Thymus (tissue), 11 donors: ENCODE data around the gene TNFRSF1A. TPM values are rescaled to one million over a fixed set of nuclear protein-coding genes. Genes with fewer than 3 reads are reported as not detected.

ENCODE experiments used
- DNase-seq, 9 donors: peaks; one replicate each; pipeline ENCODE4 v3.0.0-alpha.2; 2013; ENCODE audit warnings: low spot score in 9 of 9, low read depth in 6 of 9, missing footprints in 1 of 9
- H3K27ac ChIP-seq, 2 donors: one replicate each; pipeline ENCODE4 v1.5.1; 2013; ENCODE audit warnings: control low read depth in 1 of 2, low read depth in 1 of 2, low read length in 1 of 2, mild to moderate bottlenecking in 1 of 2, moderate library complexity in 1 of 2
- H3K27me3 ChIP-seq, 2 donors: one replicate each; pipeline ENCODE4 v1.5.1; 2013; ENCODE audit warnings: low read length in 1 of 2; ENCODE audit not compliant: control insufficient read depth in 2 of 2, insufficient read depth in 1 of 2
- H3K36me3 ChIP-seq, 2 donors: one replicate each; pipeline ENCODE4 v1.5.1; 2013; ENCODE audit warnings: low read length in 1 of 2, mild to moderate bottlenecking in 1 of 2, moderate library complexity in 1 of 2; ENCODE audit not compliant: control insufficient read depth in 2 of 2, insufficient read depth in 2 of 2
- H3K4me1 ChIP-seq, 2 donors: one replicate each; pipeline ENCODE4 v1.5.1; 2013; ENCODE audit warnings: low read length in 2 of 2; ENCODE audit not compliant: control insufficient read depth in 2 of 2, insufficient read depth in 2 of 2
- H3K4me3 ChIP-seq, 2 donors: one replicate each; pipeline ENCODE4 v1.5.1; 2013; ENCODE audit warnings: low read length in 2 of 2, control low read depth in 1 of 2, mild to moderate bottlenecking in 1 of 2
- H3K9me3 ChIP-seq, 2 donors: one replicate each; pipeline ENCODE4 v1.5.1; 2013; ENCODE audit warnings: low read length in 1 of 2, mild to moderate bottlenecking in 1 of 2; ENCODE audit not compliant: control insufficient read depth in 2 of 2, insufficient read depth in 1 of 2
- WGBS: extraction: QIAGEN DNeasy Blood & Tissue Kit; methylation state at CpG from one replicate; pipeline ENCODE4 v1.1.7; 2013; 5-methylcytosine and 5-hydroxymethylcytosine counted together
- polyA plus RNA-seq: library from polyadenylated mRNA; stranded (reverse); fragments of 200-250 nt; gene quantifications from one replicate; pipeline ENCODE4 v1.2.3, GENCODE V29; 2013
- total RNA-seq: library from RNA; stranded (reverse); fragments of 120-200 nt; gene quantifications from one replicate; pipeline ENCODE4 v1.2.4, GENCODE V29; 2013
- donor health status: healthy.

Gene TNFRSF1A
- total and polyA plus RNA-seq, 2 donors = 29.8 to 61.6 TPM

DNA sequence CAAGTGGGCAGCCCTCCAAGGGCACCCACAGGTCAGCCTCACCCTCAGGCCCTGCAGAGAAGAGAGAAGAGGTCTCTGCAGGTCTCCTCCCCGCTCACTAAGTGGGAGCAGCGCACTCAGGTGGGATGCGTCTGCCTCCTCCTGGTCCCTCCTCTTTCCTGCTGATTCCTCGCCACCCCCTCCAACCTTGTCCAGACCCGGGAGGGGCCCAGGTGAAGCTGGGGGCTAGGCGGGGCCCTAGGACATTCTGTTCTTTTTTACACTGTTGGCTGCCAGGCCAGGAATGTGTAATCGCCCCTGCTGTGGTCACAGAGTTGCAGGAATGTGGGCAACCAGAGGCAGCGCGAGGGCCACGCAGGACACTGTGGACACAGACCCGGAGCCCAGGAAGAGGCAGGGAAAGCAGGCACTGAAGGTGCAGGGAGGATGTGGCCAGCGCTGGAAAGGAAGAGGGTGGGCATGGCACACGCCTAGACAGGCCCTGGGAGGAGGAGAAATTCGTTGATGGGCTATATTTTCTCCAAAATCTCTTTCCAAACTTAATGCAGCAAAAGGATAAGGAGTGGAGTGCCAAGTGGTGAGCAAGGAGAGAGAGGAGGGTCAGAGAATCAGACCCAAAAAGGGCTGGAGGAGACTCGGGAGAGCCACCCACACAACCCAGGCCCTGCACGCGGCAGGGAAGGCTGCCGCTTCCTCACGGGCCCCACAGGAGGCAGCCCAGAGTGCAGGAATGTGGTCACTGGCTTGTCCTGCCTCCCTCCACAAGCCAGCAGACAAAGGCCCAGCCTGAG lies 34.4 kb upstream of the TNFRSF1A start:
- no peak for DNase-seq
- 55% methylated on average over 19 of the region's 19 CpGs for WGBS
- H3K4me3 ChIP-seq = no peak overlapping the region

DNA sequence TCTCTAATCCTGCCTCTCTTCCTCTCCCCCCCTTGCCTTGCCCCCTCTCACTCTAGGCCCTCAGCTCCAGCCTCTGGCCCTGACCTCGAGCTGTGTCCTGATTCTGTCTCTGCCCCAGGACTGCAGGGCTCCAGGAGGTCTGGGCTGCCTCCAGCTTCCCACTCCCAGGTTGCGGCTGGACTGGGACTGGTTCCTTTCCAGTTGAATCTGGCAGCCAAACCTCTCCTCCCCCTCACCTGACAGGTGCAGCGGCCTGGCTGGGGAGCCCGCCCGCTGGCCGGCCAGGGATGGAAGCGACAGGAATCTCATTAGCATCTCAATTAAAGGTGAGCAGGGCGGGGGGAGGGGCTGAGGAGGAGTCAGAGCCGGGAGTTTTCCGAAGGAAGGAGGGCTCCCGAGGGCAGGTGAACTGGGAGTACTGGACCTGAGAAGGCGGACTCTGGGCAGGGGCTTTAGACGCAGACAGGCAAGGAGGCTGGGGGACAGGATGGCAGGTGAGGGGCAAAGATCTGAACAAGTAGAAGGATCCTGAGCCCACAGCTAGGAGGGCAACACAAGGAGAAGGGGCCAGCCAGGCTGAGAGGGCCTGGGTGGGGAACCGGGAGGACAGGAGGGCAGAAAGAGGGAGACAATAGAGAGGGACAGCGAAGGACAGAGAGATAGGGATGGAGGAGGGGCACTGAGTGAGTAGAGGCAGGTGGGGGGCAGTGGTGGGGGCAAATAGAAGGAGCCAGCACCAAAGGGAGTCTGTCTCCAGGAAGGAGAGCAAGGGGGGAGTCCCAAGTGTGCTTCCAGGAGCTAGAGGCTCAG lies 33.6 kb upstream of the TNFRSF1A start, which contains the start of gene SCNN1A:
SCNN1A (minus strand) TSS at position 295 of the 810 bp plus-strand sequence. CDS start 780 bp downstream, outside the sequence.
- Histone ChIP-seq H3K36me3 (no peaks in the 10 kb centered on the region), H3K27me3 (peaks cover 0 to 6% of the 10 kb centered on the region in 2 donors), H3K9me3 (no peaks in the 10 kb centered on the region), H3K4me1 (peaks cover 17 to 41% of the 10 kb centered on the region in 2 donors), H3K4me3 (no peak within 1 kb of the TSS), H3K27ac (peak within 1 kb of the TSS in 1 of 2 donors; percentile 85)
- no peak for DNase-seq
- WGBS = 93% methylated on average over 15 of the region's 15 CpGs

More for the DNA sequence above, 34.4 kb upstream of the TNFRSF1A start:
- Histone ChIP-seq H3K27ac (peak overlapping the region in 1 of 2 donors; percentile 85), H3K27me3 (peaks cover 0 to 6% of the 10 kb centered on the region in 2 donors), H3K36me3 (no peaks in the 10 kb centered on the region), H3K9me3 (no peaks in the 10 kb centered on the region), H3K4me1 (peaks cover 17 to 37% of the 10 kb centered on the region in 2 donors)

DNA sequence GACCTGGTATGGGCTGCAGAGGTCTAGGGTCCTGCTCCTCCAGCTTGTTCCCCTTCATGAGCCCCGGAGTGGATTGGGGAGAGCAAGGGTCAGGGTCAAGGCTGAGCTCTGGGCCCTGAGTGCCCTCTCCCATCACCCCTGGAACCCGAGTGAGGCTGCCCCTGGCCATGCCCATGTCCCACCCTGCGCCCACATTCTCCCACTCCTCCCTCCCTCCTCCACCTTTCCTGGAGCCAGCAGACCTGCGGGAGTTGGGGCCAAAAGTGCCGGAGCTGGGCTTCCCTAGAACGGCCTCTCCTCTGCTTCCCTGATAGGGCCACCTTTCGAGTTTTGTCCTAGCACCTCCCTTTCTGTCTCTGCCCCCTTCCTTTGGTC lies 32.9 kb upstream of the TNFRSF1A start:
- Histone ChIP-seq H3K27ac (no peak overlapping the region), H3K4me1 (peaks cover 17 to 41% of the 10 kb centered on the region in 2 donors), H3K9me3 (no peaks in the 10 kb centered on the region), H3K36me3 (no peaks in the 10 kb centered on the region), H3K27me3 (peaks cover 0 to 6% of the 10 kb centered on the region in 2 donors), H3K4me3 (no peak overlapping the region)
- 91% methylated on average over 7 of the region's 7 CpGs for WGBS
- DNase-seq = no peak

DNA sequence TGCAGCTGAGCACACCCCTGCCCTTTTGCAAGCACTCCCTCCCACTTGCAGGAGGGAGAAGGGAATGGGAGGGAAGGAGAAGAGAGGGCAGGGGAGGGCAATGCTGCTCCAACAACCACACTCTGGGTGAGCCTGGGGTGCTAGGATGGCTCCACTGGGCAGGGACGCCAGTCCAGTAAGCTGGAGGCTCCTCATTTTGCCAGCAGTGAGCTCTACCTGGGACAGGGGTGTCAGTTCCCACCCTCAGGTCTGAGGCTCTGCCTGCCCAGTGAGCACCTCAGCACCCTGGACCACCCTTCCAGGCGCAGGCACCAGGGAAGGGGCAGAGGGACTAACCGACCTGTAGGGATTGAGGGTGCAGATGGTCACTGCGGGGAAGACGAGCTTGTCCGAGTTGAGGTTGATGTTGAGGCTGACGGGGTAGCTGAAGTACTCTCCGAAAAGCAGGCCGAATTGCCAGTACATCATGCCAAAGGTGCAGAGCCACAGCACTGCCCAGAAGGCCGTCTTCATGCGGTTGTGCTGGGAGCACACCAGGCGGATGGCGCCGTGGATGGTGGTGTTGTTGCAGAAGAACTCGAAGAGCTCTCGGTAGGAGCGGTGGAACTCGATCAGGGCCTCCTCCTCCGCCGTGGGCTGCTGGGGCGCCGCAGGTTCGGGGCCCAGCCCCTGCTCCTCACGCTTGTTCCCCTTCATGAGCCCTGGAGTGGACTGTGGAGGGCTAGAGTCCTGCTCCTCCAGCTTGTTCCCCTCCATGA lies 32.3 kb upstream of the TNFRSF1A start:
- Histone ChIP-seq H3K4me1 (peaks cover 17 to 41% of the 10 kb centered on the region in 2 donors), H3K36me3 (no peaks in the 10 kb centered on the region), H3K27me3 (peaks cover 0 to 6% of the 10 kb centered on the region in 2 donors), H3K4me3 (no peak overlapping the region), H3K27ac (no peak overlapping the region), H3K9me3 (no peaks in the 10 kb centered on the region)
- no peak for DNase-seq
- 98% methylated on average over 24 of the region's 24 CpGs for WGBS

DNA sequence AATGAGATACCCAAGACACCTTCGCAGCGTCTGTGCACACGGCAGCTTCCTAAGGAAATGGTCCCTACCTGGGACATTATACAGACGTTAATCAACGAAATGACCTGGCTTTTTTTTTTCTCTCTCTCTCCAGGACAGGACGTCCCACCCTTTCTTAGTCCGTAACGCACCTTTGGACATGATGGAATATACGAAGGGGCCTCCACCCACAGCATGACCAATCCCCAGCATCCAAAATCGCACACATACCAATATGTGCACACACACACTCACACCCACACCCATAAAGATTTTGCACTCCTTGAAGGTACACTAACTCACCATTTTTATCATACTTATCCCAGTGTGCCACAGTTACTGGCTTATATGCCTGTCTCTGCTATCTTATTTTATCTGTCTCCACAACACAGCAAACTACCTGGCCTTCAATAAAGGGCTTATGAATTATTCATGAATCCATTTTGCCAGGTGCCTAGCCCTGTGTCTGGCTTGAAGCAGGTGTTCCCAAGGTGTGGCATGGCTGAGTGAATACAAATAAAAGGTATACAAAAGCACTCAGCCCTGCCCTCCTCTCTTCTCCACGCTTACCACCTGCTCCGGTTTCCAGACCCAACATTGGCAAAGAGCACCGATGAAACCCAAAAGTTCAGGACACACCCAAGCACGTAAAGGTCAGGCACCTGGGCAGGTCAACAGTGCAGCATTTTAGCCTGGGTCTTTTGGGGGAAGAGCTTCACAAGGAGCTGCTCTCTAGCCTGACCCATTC lies 31.3 kb upstream of the TNFRSF1A start:
- DNase-seq = no peak
- Histone ChIP-seq H3K9me3 (no peaks in the 10 kb centered on the region), H3K36me3 (no peaks in the 10 kb centered on the region), H3K4me1 (peaks cover 18 to 44% of the 10 kb centered on the region in 2 donors), H3K4me3 (no peak overlapping the region), H3K27ac (peak overlapping the region; percentile 68 to 77), H3K27me3 (peaks cover 0 to 6% of the 10 kb centered on the region in 2 donors)
- 90% methylated on average over 14 of the region's 14 CpGs for whole genome bisulfite sequencing

DNA sequence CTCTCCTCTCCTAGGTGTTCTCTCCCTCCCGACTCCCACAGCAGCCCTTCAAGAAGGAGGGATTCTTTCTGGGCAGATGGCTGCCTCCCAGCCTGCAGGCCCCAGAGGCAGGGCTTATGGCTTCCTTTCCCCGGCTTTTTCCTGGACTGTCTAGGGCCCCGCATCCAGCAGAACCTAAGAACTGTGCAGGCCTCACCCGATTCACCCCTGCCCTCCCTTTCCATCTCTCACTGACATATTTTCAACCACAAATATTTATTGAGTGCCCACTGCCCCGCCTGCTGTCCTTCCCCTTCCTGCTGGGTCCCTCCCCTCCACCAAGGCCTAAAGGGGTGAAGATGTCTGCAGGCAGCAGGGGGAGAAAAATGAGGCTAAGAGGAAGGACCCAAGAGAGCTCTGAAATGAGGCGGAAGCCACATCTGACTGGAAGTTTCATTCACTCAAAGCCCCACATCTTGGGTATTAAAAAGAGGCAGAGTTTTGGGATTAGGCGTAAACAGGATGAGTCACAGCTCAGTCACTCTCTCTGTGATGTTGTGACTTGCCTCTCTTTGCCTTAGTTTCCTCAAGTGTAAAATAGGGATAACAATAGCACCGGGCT lies 30.6 kb upstream of the TNFRSF1A start:
- Histone ChIP-seq H3K9me3 (no peaks in the 10 kb centered on the region), H3K4me3 (no peak overlapping the region), H3K27me3 (peaks cover 0 to 6% of the 10 kb centered on the region in 2 donors), H3K36me3 (no peaks in the 10 kb centered on the region), H3K27ac (peak overlapping the region; percentile 68 to 76), H3K4me1 (peaks cover 23 to 48% of the 10 kb centered on the region in 2 donors)
- peak in 1 of 9 donors; percentile 56 for DNase-seq
- WGBS = 59% methylated on average over 8 of the region's 8 CpGs

DNA sequence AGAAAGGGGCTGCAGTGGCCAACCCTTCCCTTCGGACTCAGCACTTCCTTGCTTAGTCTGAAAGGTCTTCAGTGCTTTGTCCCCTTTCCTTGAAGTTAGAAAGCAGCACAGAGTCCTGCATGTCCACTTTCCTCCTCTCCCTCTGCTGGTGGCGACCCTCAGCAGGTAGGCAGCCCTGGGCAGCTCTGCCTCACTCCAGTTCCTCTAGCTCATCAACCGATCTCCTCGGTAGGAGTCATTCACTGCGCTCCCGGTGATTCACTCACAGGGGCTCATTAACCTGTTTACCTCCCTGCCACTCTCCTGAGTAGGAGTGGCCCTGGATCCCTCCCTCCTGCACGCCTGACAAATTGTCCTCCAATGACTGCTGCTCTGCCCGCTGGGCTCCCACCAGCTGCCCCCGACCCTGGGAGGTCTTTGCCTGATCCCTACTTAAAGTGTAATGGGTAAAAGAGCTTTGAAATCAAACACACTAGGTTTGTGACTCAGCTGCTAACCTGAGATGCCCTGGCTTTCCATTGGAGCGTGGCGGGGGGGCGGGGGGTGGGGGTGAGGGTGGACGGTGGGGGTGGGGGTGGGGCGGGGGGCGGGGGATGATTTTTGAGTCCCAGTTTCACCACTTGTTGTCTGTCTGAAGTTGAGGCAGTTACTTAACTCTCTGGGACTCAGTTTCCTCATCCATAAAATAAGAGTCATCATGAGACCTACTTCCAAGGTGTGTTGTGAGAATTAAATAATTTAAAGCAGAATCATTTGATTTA lies 29.3 kb upstream of the TNFRSF1A start:
- WGBS = 63% methylated on average over 15 of the region's 15 CpGs
- no peaks in the 10 kb centered on the region for H3K9me3 ChIP-seq
- H3K27ac ChIP-seq = peak overlapping the region in 1 of 2 donors; percentile 38
- H3K4me3 ChIP-seq = no peak overlapping the region
- DNase-seq = no peak
- peaks cover 11 to 36% of the 10 kb centered on the region in 2 donors for H3K4me1 ChIP-seq
- H3K27me3 ChIP-seq = peaks cover 0 to 2% of the 10 kb centered on the region in 2 donors
- no peaks in the 10 kb centered on the region for H3K36me3 ChIP-seq
